SK-N-SH (cell line): ENCODE results near the gene ADGRG2. TPM values are rescaled to one million over a fixed set of nuclear protein-coding genes. Genes with fewer than 3 reads are reported as not detected.

Source experiments
- CTCF ChIA-PET: fragments of 300-600, 350-600 bp; formaldehyde crosslinking; extraction: SDS; loops from one replicate; lab custom pipeline; 2021; lab: Yijun Ruan, JAX
- POLR2A ChIA-PET: fragments of 350-600 bp; sonication (Branson Sonifier 250); formaldehyde crosslinking; extraction: SDS; loops from one replicate; lab custom pipeline; 2020; ENCODE audit warnings: antibody characterized with exemption, inconsistent platforms; lab: Yijun Ruan, JAX
- DNase-seq: peaks from one replicate; pipeline ENCODE4 v3.0.0; 2012
- H2AFZ ChIP-seq: fragments of 200-600 bp; sonication (generic); 2 replicates; pipeline ENCODE4 v1.8.1; 2016; ENCODE audit warnings: antibody characterized with exemption, mild to moderate bottlenecking, low read depth
- H3F3A ChIP-seq: fragments of 200-600 bp; sonication (generic); replicated peaks from 2 replicates; pipeline ENCODE3; 2016; ENCODE audit warnings: antibody characterized with exemption, mild to moderate bottlenecking; ENCODE audit not compliant: insufficient read depth
- H3K27ac ChIP-seq, 2 experiments: fragments of 200-500 bp in 1 of 2; fragments of 200-600 bp in 1 of 2; sonication (Bioruptor generic) in 1 of 2; sonication (generic), shearing (Covaris generic) in 1 of 2; 2 replicates each; pipeline versions ENCODE4 v1.5.1 to v1.6.1; 2014 to 2016; ENCODE audit warnings: low read depth in 2 of 2, inconsistent platforms in 1 of 2, low read length in 1 of 2, mild to moderate bottlenecking in 1 of 2, mixed read lengths in 1 of 2
- H3K27me3 ChIP-seq: fragments of 200-600 bp; sonication (generic), shearing (Covaris generic); 2 replicates; pipeline ENCODE4 v1.6.1; 2016; ENCODE audit warnings: mixed run types; ENCODE audit not compliant: insufficient read depth
- H3K36me3 ChIP-seq, 2 experiments: fragments of 200-500 bp in 1 of 2; fragments of 200-600 bp in 1 of 2; sonication (Bioruptor generic) in 1 of 2; sonication (generic) in 1 of 2; replicated peaks in 1 of 2; 2 replicates each; pipeline versions ENCODE3 to v1.5.1; 2014 to 2016; ENCODE audit warnings: low read length in 1 of 2, mild to moderate bottlenecking in 1 of 2; ENCODE audit not compliant: insufficient read depth in 2 of 2, control insufficient read depth in 1 of 2
- H3K4me1 ChIP-seq, 2 experiments: fragments of 200-500 bp in 1 of 2; fragments of 200-600 bp in 1 of 2; sonication (Bioruptor generic) in 1 of 2; sonication (generic), shearing (Covaris generic) in 1 of 2; 2 replicates each; pipeline versions ENCODE4 v1.5.1 to v1.6.1; 2014 to 2016; ENCODE audit warnings: low read depth in 1 of 2, low read length in 1 of 2, mixed run types in 1 of 2; ENCODE audit not compliant: insufficient read depth in 2 of 2, control insufficient read depth in 1 of 2
- H3K4me2 ChIP-seq: fragments of 200-600 bp; sonication (generic), shearing (Covaris generic); 2 replicates; pipeline ENCODE4 v1.6.1; 2017; ENCODE audit warnings: mixed run types
- H3K4me3 ChIP-seq, 2 experiments: fragments of 200-500 bp in 1 of 2; fragments of 200-600 bp in 1 of 2; sonication (Bioruptor generic) in 1 of 2; sonication (generic), shearing (Covaris generic) in 1 of 2; 2 replicates each; pipeline versions ENCODE4 v1.5.1 to v1.8.1; 2014 to 2016; ENCODE audit warnings: low read depth in 2 of 2, inconsistent platforms in 1 of 2, low read length in 1 of 2, mild to moderate bottlenecking in 1 of 2, mixed read lengths in 1 of 2, moderate library complexity in 1 of 2
- H3K79me2 ChIP-seq: fragments of 200-600 bp; sonication (generic); 2 replicates; pipeline ENCODE4 v1.8.1; 2017; ENCODE audit warnings: mild to moderate bottlenecking; ENCODE audit not compliant: insufficient read depth
- H3K9ac ChIP-seq: fragments of 200-600 bp; sonication (generic); 2 replicates; pipeline ENCODE4 v1.6.1; 2017; ENCODE audit warnings: mixed run types
- H3K9me2 ChIP-seq: fragments of 200-600 bp; sonication (generic); 2 replicates; pipeline ENCODE4 v1.6.1; 2017; ENCODE audit warnings: mixed run types
- H3K9me3 ChIP-seq: fragments of 200-600 bp; sonication (generic); 2 replicates; pipeline ENCODE4 v1.6.1; 2017; ENCODE audit warnings: mixed run types, mild to moderate bottlenecking, moderate library complexity
- H4K20me1 ChIP-seq: fragments of 200-600 bp; sonication (generic); 2 replicates; pipeline ENCODE4 v1.6.1; 2017; ENCODE audit warnings: mild to moderate bottlenecking, mixed run types; ENCODE audit not compliant: insufficient read depth
- CTCF ChIP-seq: fragments of 200-600 bp; sonication (generic); IDR thresholded peaks from 2 replicates; pipeline ENCODE4 v1.6.1; 2017; ENCODE audit warnings: antibody characterized with exemption, mild to moderate bottlenecking, moderate library complexity
- EP300 ChIP-seq, 2 experiments: IDR thresholded peaks; 2 replicates each; pipeline versions ENCODE4 v1.4.0 to v1.6.1; 2012; ENCODE audit warnings: borderline replicate concordance in 1 of 2, low read depth in 1 of 2, low read length in 1 of 2
- FOXJ3 ChIP-seq: sonication (generic); formaldehyde crosslinking; IDR thresholded peaks from 2 replicates; pipeline ENCODE4 v1.5.1; 2020; ENCODE audit warnings: mild to moderate bottlenecking, missing genetic modification reagents
- MAX ChIP-seq: IDR thresholded peaks from 2 replicates; pipeline ENCODE4 v1.4.0; 2012; ENCODE audit warnings: low read depth
- MEF2A ChIP-seq: IDR thresholded peaks from 2 replicates; pipeline ENCODE4 v1.4.0; 2012; ENCODE audit warnings: low read depth, borderline replicate concordance
- NRF1 ChIP-seq: IDR thresholded peaks from 2 replicates; pipeline ENCODE4 v1.6.1; 2012; ENCODE audit warnings: low read depth, mild to moderate bottlenecking, low read length
- PBX3 ChIP-seq: IDR thresholded peaks from 2 replicates; pipeline ENCODE4; 2012
- REST ChIP-seq: IDR thresholded peaks from 2 replicates; pipeline ENCODE4 v1.6.1; 2012; ENCODE audit warnings: mild to moderate bottlenecking, low read depth, low read length, moderate library complexity
- ZBTB33 ChIP-seq: IDR thresholded peaks from 2 replicates; pipeline ENCODE4 v1.4.0; 2012; ENCODE audit warnings: low read depth, borderline replicate concordance
- WGBS: methylation state at CpG from one replicate; pipeline ENCODE4 v1.1.6; 2017; ENCODE audit warnings: low lambda C conversion rate; 5-methylcytosine and 5-hydroxymethylcytosine counted together
- polyA plus RNA-seq, 3 experiments: library from polyadenylated mRNA; depleted of rRNA; stranded (reverse); fragments of >200 nt; gene quantifications; 2 replicates each; pipeline ENCODE4 v1.2.3, GENCODE V29; 2012

The ADGRG2 gene
- polyA plus RNA-seq, 1 of the 3 experiments (the other 2 are of a cell fraction): 0.08 TPM

GRCh38 chrX:19137067-19137466 is 14.8 kb upstream of the ADGRG2 start (continued):
- TF ChIP-seq REST: no peak

GRCh38 chrX:19133784-19134183 is 11.5 kb upstream of the ADGRG2 start:
- Histone ChIP-seq H3K79me2 (no peaks in the 10 kb centered on the region), H2AFZ (no peak overlapping the region), H4K20me1 (no peaks in the 10 kb centered on the region), H3K27ac (no peak overlapping the region), H3K9ac (no peak overlapping the region), H3K4me3 (no peak overlapping the region), H3F3A (no peaks in the 10 kb centered on the region), H3K36me3 (no peaks in the 10 kb centered on the region), H3K4me1 (no peaks in the 10 kb centered on the region), H3K9me2 (no peaks in the 10 kb centered on the region), H3K4me2 (no peak overlapping the region), H3K9me3 (no peaks in the 10 kb centered on the region), H3K27me3 (no peaks in the 10 kb centered on the region)
- 29% methylated on average over 5 of the region's 5 CpGs for WGBS
- ChIA-PET POLR2A (no interaction called here), CTCF (interaction anchor here (1.4 kb wide), 1 partner anchor 14 kb away, joined by 4 read pairs; no protein-coding TSS in a partner anchor)
- TF ChIP-seq CTCF (no peak), FOXJ3 (CRISPR knock-in tag) (no peak), ZBTB33 (no peak), MAX (no peak)
- DNase-seq: no peak

- no peaks in the 10 kb centered on the region for H4K20me1 ChIP-seq
- H3K4me3 ChIP-seq: no peak overlapping the region
- no peak overlapping the region for H3K27ac ChIP-seq
- POLR2A ChIA-PET: no interaction called here
- no peaks in the 10 kb centered on the region for H3K9me2 ChIP-seq
- H3K4me1 ChIP-seq: no peaks in the 10 kb centered on the region
- DNase-seq: no peak
- H3F3A ChIP-seq: no peaks in the 10 kb centered on the region
- no peaks in the 10 kb centered on the region for H3K9me3 ChIP-seq
- CTCF ChIA-PET: interaction anchor here (1.4 kb wide), 1 partner anchor 13 kb away, joined by 4 read pairs; no protein-coding TSS in a partner anchor
- no peaks in the 10 kb centered on the region for H3K36me3 ChIP-seq
- 13% methylated on average over 2 of the region's 2 CpGs for WGBS
- H3K4me2 ChIP-seq: no peak overlapping the region
- H3K27me3 ChIP-seq: no peaks in the 10 kb centered on the region
- no peak overlapping the region for H2AFZ ChIP-seq
- TF ChIP-seq FOXJ3 (CRISPR knock-in tag) (no peak), MAX (no peak), ZBTB33 (no peak), MEF2A (no peak), NRF1 (no peak), PBX3 (no peak), EP300 (IDR thresholded peaks at IDR 0.05; ENCODE audit: borderline replicate concordance in 1 of 2, low read depth in 1 of 2, low read length in 1 of 2) (no peak)
- H3K79me2 ChIP-seq: no peaks in the 10 kb centered on the region
- no peak overlapping the region for H3K9ac ChIP-seq
These were observed 11.0 kb upstream of the ADGRG2 start for GRCh38 chrX:19133231-19133630.
